PFSK-1 (cell line): ENCODE results near the gene MFNG.

ENCODE experiments used
- FOXP2 ChIP-seq: optimal IDR thresholded peaks from 2 replicates; pipeline ENCODE3; 2011; ENCODE audit warnings: borderline replicate concordance, control low read depth, inconsistent platforms; ENCODE audit not compliant: insufficient read depth; ENCODE audit errors: extremely low read length, extremely low read depth
- POLR2AphosphoS5 ChIP-seq: IDR thresholded peaks from 2 replicates; pipeline ENCODE4 v1.6.1; 2012; ENCODE audit warnings: low read depth, mild to moderate bottlenecking, control low read depth, low read length, moderate library complexity
- REST ChIP-seq, 2 experiments: IDR thresholded peaks; 2 replicates each; pipeline versions ENCODE4 v1.6.1 to v1.8.0; 2011 to 2012; ENCODE audit warnings: low read depth in 2 of 2, low read length in 2 of 2, control low read depth in 1 of 2, inconsistent platforms in 1 of 2, mild to moderate bottlenecking in 1 of 2, moderate library complexity in 1 of 2; ENCODE audit not compliant: insufficient read depth in 1 of 2
- SIN3A ChIP-seq: IDR thresholded peaks from 2 replicates; pipeline ENCODE4 v1.6.1; 2012; ENCODE audit warnings: mild to moderate bottlenecking, low read length, moderate library complexity, borderline replicate concordance; ENCODE audit not compliant: insufficient read depth
- TAF1 ChIP-seq: IDR thresholded peaks from 2 replicates; pipeline ENCODE4 v1.6.1; 2012; ENCODE audit warnings: low read length, control low read depth, borderline replicate concordance; ENCODE audit not compliant: insufficient read depth

DNA sequence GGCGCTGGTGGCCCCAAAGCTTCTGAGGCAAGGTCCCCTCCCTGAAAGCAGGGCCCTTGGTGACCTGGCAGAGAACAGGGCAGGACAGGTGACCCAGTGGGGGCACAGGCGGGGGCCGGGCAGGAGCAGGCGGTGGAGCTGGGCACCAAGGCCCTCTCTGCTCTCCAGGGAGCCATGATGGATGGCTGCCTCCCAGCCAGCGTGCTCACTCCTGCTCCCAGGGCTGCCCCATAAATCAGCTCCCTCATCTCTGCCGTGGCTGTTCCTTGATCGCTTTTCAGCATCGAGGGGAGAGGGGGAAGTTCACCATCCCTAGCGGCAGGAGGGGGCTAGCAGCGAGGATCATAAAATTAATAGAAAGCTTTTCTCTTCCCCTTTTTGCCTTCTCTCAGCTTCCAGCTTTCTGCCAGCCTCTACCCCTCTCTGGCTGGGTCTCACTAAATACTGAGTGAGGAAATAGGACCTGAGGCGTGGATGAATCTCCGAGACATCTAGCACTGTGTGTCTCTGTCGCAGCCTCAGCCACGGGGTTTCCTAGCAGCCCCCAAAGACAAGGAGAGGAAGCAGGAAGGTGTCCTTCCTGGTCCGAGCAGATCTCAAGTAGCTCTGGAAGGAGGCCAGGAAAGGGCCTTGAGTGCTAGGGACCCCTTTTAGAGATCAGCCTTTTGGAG, 36.7 kb downstream of the MFNG start:
- TF ChIP-seq SIN3A: no peak
- TF ChIP-seq POLR2AphosphoS5: no peak
- no peak for TF ChIP-seq REST (IDR thresholded peaks at IDR 0.05; ENCODE audit: insufficient read depth in 1 of 2, low read depth in 2 of 2, low read length in 2 of 2)
- no peak for TF ChIP-seq FOXP2
- TF ChIP-seq TAF1: no peak
